ENCODE results near the gene GLRA3. TPM values are rescaled to one million over a fixed set of nuclear protein-coding genes. Genes with fewer than 3 reads are reported as not detected.

GLRA3 gene
- under 0.01 TPM for total RNA-seq

DNA sequence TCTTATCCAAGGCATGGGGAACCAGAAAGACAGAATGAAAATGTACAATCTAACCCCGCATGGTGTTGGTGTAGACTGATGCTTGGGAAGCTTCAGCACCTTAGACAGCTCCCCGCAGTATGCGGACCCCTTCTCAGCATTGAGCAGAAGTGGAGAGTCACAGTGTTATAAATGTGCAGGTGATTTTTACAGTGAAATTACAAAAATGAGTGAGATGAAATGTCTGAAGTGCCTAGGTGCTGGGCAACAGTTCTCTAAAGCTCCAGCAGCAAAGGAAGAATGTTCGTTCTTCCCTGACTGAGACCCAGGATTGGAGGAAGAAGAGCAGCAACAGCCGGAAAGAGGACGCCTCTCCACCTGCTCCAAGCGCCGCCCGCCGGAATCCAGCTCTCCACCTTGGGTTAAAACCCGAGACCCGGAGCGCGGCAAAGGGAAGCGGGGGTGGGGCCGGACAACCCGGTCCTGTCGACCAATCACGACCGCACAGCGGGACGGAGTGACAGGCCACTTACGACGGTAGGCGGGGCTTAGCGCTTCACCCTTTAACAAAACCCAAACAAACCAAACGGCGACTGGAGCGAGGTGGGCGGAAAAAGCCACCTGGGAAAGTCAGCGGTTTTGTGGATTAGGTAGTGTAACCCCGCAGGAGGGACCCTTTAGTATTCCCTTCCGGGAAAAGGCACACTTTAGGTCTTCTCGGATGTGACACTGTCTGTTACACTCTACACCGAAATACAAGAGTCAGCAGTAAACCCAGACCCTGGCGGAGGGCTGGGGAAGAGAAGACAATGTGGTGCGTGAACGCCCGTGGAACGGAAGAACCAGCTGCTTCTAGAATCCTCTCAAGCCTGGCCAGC is at the start of gene GLRA3:
Gene GLRA3 (minus strand): TSS at position 403 of the 857 bp plus-strand sequence. CDS start 436 bp downstream, outside the sequence.

Other genes with a start within 250 kb of the GLRA3 start
- gene ADAM29, start 89.1 kb upstream of the GLRA3 start, total RNA-seq: not detected